ENCODE results near the gene MMADHC. TPM values are rescaled to one million over a fixed set of nuclear protein-coding genes. Genes with fewer than 3 reads are reported as not detected.

The MMADHC gene
- total and polyA plus RNA-seq, 2 of the 4 experiments (the other 2 are of a cell fraction), result 62.6 to 112 TPM

GRCh38 chr2:149564983-149565382 is 22.6 kb downstream of the MMADHC start:
- Histone ChIP-seq H3K36me3 (ENCODE audit: control insufficient read depth, insufficient read depth, low read length) (peaks cover 16% of the 10 kb centered on the region), H2BK20ac (ENCODE audit: low read depth, low read length) (no peak overlapping the region), H3K27me3 (ENCODE audit: control insufficient read depth, insufficient read depth, low read length) (no peaks in the 10 kb centered on the region), H3K4me1 (ENCODE audit: control insufficient read depth, insufficient read depth, low read length) (no peaks in the 10 kb centered on the region), H3K27ac (ENCODE audit: insufficient read depth, low read length) (no peak overlapping the region), H2AK9ac (replicated peaks; ENCODE audit: low read depth, low read length, poor library complexity) (no peak overlapping the region), H2AK5ac (ENCODE audit: low read depth, low read length) (no peak overlapping the region), H3K79me1 (ENCODE audit: low read depth in 1 of 2, low read length in 2 of 2) (peaks cover 1 to 3% of the 10 kb centered on the region in 2 experiments; a peak in 3 of 4 replicates), H4K91ac (ENCODE audit: insufficient read depth, low read depth, low read length) (no peak overlapping the region), H3K9me3 (ENCODE audit: control insufficient read depth, insufficient read depth, low read length) (no peaks in the 10 kb centered on the region), H3K9me1 (ENCODE audit: insufficient read depth, low read length) (no peaks in the 10 kb centered on the region), H3K4ac (ENCODE audit: low read depth, low read length) (no peak overlapping the region), H4K20me1 (ENCODE audit: insufficient read depth, low read length) (no peaks in the 10 kb centered on the region; the same call in 1 of the 2 replicates), H3K18ac (ENCODE audit: low read depth, low read length) (no peak overlapping the region), H3K23ac (ENCODE audit: low read depth, low read length) (no peak overlapping the region), H3K4me2 (ENCODE audit: low read depth, low read length) (no peak overlapping the region), H4K5ac (ENCODE audit: low read depth, low read length) (no peak overlapping the region), H2BK15ac (ENCODE audit: low read depth, low read length) (no peak overlapping the region), H2BK5ac (ENCODE audit: low read depth, low read length, poor library complexity, severe bottlenecking) (no peak overlapping the region), H3K14ac (replicated peaks; ENCODE audit: low read depth, low read length) (no peak overlapping the region), H2BK120ac (ENCODE audit: low read depth, low read length) (no peak overlapping the region), H3K4me3 (ENCODE audit: insufficient read depth, low read depth, low read length) (no peak overlapping the region), H3K9ac (ENCODE audit: low read depth, low read length) (no peak overlapping the region), H3K56ac (ENCODE audit: extremely low read depth, insufficient read depth, low read length) (no peak overlapping the region), H2AFZ (replicated peaks; ENCODE audit: low read length, poor library complexity) (no peak overlapping the region), H4K8ac (ENCODE audit: low read depth in 2 of 2, low read length in 2 of 2) (no peak overlapping the region)
- CTCF ChIA-PET, result interaction anchor here (0.9 kb wide), 1 partner anchor 575 kb away, joined by 3 read pairs; no protein-coding TSS in a partner anchor
- ATAC-seq (ENCODE audit: low read depth), result no peak
- intact Hi-C loops (cut with micrococcal nuclease), result loop anchor here (5.0 to 10.0 kb wide), 2 partner anchors 233 to 920 kb away; partner anchors contain the start of genes EPC2 and LYPD6
- DNase-seq, result no peak
- BruUV-seq (replicated peaks), result no TSS peak
- POLR2A ChIA-PET (ENCODE audit: unreplicated experiment), result no interaction called here
- dilution Hi-C loops (cut with HindIII; ENCODE audit: low sequenced_read_pairs, unreplicated experiment), result no loop called here
- WGBS, 2 experiments (ENCODE audit: extremely low coverage in 2 of 2, insufficient read length in 1 of 2), result no CpG with 5 or more reads among the region's 5 CpGs
- in situ Hi-C loops (cut with MboI; ENCODE audit: low sequenced_read_pairs), result loop anchor here (5.0 to 25.0 kb wide), 3 partner anchors 548 to 1603 kb away; no protein-coding TSS in a partner anchor
- TF ChIP-seq POLR2A (IDR thresholded peaks at IDR 0.05; ENCODE audit: low read depth, low read length) (no peak), RFX5 (IDR thresholded peaks at IDR 0.05; ENCODE audit: low read depth, low read length) (no peak)
